Activated T-cell treated with anti-CD3 and anti-CD28 coated beads for 24 hours (primary cell): ENCODE measurements around the gene MYOD1.

Experiments
- DNase-seq: peaks from one replicate; pipeline ENCODE4 v3.0.0-alpha.2; 2020; ENCODE audit warnings: low read depth

Gene MYOD1

GRCh38 chr11:17719028-17719937, at the start of gene MYOD1:
TSS of gene MYOD1 (plus strand) at chr11:17719571. CDS start at chr11:17719783, 212 bp downstream.
- no peak for DNase-seq

- DNase-seq = no peak
Observed at GRCh38 chr11:17672469-17672868, 46.9 kb upstream of the MYOD1 start.

DNA sequence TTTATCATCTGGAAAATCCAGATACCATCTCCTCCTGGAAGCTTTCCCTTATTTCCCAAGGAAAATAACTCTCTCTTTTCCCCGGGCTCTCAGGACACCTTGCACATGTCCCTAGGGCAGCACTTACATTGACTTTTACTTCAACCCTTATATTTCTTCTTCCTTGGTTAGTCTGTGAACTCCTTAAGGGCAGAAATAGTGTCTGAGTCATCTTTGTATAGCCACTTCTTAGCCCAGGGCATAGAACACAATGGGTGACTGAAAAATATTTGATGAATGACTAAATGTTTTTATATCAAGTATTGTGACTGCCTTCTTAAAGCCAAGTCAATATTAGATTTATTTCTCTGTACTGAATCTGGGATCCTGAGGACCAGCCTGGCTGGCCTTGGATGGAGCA, 45.4 kb upstream of the MYOD1 start:
- no peak for DNase-seq

DNA sequence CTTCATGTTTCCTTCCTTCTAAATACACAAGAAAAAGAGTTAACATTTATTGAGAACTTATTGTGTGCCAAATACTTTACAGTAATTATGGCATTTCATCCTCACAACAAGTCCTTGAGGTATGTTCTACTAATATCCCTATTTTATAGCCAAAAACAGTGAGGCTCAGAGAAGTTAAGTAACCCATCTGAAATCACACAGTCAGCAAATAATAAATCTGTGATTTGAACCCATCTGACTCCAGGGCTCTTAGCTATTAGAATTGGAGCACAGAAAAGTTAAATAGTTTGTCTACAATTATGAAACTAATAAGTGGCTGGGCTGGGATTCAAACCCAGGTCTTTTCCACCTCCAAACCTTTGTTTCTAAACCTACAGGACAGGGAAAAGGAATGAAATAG, 36.5 kb upstream of the MYOD1 start:
- no peak for DNase-seq

GRCh38 chr11:17683377-17684161, 35.8 kb upstream of the MYOD1 start:
- DNase-seq = no peak

GRCh38 chr11:17684550-17684949, 34.8 kb upstream of the MYOD1 start:
- DNase-seq = no peak

GRCh38 chr11:17686231-17686980, 33.0 kb upstream of the MYOD1 start:
- no peak for DNase-seq

DNA sequence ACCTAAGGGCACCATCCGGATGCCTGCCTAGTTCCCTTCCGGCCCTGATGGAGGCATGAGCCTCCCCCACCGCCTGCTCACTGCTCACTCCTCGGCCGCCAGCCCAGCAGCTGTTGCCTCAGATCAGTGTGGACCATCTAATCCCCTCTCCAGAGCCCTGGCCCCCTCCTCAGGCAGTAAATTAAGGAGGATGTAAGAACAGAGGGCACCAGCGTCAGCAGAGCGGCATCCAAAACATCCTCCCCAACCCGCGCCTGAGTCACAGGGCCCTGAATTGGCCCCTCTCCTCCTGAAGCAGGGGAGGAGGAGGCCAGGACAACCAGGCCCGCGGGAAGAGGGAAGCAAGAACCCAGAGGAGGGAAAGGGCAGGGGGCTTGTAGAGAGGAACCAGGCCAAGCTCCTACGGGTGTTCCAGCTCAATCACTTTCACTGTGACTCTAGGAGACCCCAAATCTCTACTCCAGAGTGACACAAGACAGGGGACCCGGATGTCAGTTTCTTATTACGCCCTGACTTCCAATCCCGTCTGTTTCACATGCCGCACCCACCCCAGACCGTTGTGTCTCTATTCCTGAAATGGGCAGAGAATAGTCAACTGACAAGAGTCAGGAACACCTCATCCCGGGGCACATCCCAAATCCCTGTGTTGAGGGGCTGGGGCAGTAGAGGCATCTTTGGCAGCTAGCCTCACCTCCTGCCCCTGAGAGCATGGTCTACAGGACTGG, 31.3 kb upstream of the MYOD1 start:
- DNase-seq = no peak

- no peak for DNase-seq
Observed at GRCh38 chr11:17691550-17691949, 27.8 kb upstream of the MYOD1 start.

- DNase-seq = no peak
Observed at GRCh38 chr11:17691976-17692375, 27.4 kb upstream of the MYOD1 start.

DNA sequence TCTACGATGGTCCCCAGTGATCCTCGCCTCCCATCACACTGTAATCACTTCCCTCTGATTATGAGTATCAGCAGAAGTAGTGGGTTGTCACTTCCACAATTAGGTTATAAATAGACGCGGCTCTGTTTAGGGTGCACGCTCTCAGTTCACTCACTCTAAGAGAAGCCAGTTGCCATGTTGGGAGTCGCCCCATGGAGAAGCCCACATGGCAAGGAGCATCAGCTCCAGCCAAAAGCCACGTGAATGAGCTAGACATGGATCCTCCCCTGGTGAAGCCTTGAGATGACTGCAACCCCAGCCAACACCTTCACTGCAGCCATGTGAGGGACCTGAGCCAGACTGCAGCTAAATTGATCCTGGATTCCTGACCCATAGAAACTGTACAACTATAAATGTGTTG, 26.4 kb upstream of the MYOD1 start:
- no peak for DNase-seq

DNA sequence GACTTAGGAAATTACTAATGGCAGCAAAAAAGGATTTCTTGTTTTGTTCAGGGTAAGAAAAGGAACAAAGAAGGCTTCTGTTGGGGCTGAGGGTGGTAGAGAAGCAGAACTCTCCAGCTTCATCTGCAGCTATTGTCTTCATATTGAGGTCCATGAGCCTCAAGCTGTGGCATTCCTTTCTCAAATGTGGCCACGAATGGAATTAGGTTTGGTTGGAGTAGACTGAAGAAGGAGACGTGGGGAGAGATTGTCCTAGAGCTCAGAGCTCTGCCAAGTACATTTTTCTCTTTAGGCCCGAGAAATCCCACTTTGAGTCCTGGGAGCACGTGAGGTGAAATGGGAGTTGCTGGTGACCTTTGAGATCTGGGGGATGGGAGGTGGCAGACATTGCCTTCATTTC, 25.8 kb upstream of the MYOD1 start:
- no peak for DNase-seq

DNA sequence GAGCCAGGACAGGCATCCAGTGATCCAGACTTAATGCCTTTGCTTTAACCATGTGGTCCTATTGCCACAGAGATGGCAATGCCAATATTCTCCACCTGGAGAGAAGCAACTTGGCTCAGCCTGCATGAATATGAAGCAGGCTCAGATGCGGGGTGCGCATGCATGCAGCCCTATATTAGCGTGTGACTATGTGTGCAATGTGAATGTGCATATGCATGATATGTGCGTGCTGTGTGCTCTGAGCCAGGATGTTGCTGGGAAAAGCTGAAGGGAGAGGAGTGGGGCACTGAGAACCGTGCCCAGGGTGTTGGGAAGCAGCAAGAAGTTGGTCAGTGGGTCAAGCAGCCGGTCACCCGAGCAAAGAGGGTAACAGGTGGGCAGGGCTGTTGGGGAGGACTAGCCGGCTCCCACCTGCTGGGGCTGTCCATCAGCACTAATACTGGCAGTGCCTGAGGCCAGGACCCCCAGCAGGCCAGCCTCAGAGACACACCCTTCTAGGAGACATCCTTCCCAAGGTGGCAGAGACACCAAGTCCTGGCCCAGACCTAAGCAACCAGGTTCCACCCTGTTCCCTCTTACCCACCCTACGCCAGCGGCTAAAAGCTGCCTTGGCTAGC, 24.8 kb upstream of the MYOD1 start:
- no peak for DNase-seq

DNA sequence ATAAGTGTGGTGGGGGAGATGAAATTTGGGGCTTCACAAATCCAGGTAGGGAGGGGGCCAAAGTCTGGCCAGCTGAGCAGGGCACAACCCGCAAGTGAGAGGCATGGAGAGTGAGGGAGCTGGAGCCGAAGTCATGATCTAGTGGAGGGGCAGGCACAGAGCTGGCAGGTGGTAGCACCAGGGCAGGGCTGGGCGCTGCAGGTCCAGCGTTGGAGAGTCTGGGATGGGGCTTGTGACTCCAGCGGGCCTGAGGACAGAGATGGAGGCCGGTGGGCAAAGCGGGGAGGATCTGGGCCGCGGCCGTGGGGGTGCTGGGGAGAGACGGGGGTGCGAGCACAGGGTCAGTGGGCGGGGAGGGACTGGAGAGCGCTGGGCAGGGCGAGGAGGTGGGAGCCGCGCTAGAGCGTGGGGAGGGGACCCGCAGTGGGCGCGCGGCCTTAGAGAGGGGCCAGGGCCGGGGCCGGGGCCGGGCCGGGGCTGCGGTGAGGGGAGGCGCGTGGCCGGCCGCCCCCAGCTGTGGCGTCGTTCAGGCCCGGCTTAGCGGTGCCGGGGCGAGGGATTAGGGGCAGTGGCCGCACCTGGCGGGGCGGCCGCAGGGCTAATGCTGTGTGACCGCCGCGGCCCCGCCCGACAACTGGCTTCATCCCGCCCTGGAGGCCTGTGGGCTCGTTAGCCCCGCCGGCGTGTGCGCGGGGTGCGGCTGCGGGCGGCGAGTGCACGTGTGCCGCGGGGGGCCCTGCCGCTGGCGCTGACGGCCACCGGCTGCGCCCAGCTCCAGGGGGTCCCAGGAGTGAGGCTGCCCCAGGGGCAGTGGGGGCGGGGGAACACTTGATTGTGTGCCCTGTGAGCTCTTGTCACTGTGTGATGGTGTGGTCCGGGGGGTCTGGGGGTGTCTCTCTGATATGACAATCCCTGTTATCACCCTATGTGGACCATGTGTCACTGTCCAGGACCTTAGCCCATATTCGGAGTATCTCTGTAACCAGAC, 23.6 kb upstream of the MYOD1 start:
- DNase-seq = no peak

GRCh38 chr11:17696741-17697140, 22.6 kb upstream of the MYOD1 start:
- DNase-seq = no peak

GRCh38 chr11:17697175-17697949, 22.0 kb upstream of the MYOD1 start:
- DNase-seq = no peak

- no peak for DNase-seq
Observed at GRCh38 chr11:17699147-17700114, 19.9 kb upstream of the MYOD1 start.

DNA sequence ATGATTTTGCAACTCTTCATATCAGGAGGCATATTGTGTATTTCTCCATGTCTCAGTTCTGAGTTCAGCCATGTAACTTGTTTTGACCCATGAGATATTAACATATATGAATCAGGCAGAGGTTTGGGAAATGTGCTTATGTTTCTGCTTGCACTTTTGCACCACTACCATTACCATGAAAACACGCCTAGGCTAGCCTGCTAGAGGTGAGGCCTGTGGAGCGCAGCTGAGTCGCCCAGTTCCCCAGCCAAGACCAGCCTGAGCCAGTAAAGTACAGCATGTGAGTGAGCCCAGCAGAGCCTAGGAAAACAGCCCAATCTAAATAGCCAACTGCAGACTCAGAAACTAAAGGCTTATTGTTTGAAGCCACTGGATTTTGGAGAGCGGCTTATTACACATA, 18.4 kb upstream of the MYOD1 start:
- DNase-seq = no peak
